SK-N-MC (cell line): ENCODE measurements around the gene HBM.

Source experiments
- EZH2 ChIP-seq: fragments of 200-600 bp; sonication (generic); IDR thresholded peaks from one replicate; pipeline ENCODE4 v1.6.1; 2017; ENCODE audit warnings: antibody characterized with exemption
- FOXP2 ChIP-seq: optimal IDR thresholded peaks from 2 replicates; pipeline ENCODE3; 2011; ENCODE audit warnings: mild to moderate bottlenecking, moderate library complexity; ENCODE audit not compliant: insufficient read depth; ENCODE audit errors: extremely low read length, control extremely low read depth
- POLR2AphosphoS5 ChIP-seq: IDR thresholded peaks from 2 replicates; pipeline ENCODE4 v1.6.1; 2012; ENCODE audit warnings: mild to moderate bottlenecking, low read depth, low read length, borderline replicate concordance

- TF ChIP-seq POLR2AphosphoS5, result no peak
- TF ChIP-seq EZH2, result no peak
- TF ChIP-seq FOXP2, result no peak
Observed at GRCh38 chr16:129075-129474, 36.7 kb upstream of the HBM start.
